Brain microvascular endothelial cell (primary cell): Measurements from ENCODE around the gene APP.

Experiments
- DNase-seq: peaks from one replicate; pipeline ENCODE4 v3.0.0-alpha.2; 2020
- H3K27ac ChIP-seq: fragments of 250-450 bp; sonication (Bioruptor Pico); 2 replicates; pipeline ENCODE4 v1.5.1; 2020; ENCODE audit warnings: mild to moderate bottlenecking, moderate library complexity
- H3K27me3 ChIP-seq: fragments of 250-450 bp; sonication (Bioruptor Pico); replicated peaks from 2 replicates; pipeline ENCODE4 v1.5.1; 2020; ENCODE audit warnings: mild to moderate bottlenecking
- H3K36me3 ChIP-seq: fragments of 250-450 bp; sonication (Bioruptor Pico); replicated peaks from 2 replicates; pipeline ENCODE4 v1.5.1; 2020; ENCODE audit warnings: mild to moderate bottlenecking
- H3K4me3 ChIP-seq: 2 replicates; pipeline ENCODE4 v1.5.1; 2011; ENCODE audit warnings: low read depth, mild to moderate bottlenecking, control low read depth, low read length, moderate library complexity
- CTCF ChIP-seq: IDR thresholded peaks from 2 replicates; pipeline ENCODE4 v1.5.1; 2011; ENCODE audit warnings: low read depth, mild to moderate bottlenecking, moderate library complexity, low read length, control low read depth, inconsistent platforms; ENCODE audit errors: missing control alignments
- in situ Hi-C: cut with HindIII; loops from 2 replicates; pipeline ENCODE4 v1.10.0; 2017; ENCODE audit warnings: low sequenced_read_pairs, low pct_ligation_motif_present

Gene APP

GRCh38 chr21:25842925-25843324 is 327.6 kb downstream of the APP start:
- DNase-seq: no peak
- Histone ChIP-seq H3K36me3 (no peaks in the 10 kb centered on the region), H3K4me3 (no peak overlapping the region), H3K27me3 (no peaks in the 10 kb centered on the region), H3K27ac (no peak overlapping the region)
- TF ChIP-seq CTCF: no peak
- in situ Hi-C loops: no loop called here

GRCh38 chr21:25838809-25839208 is 331.8 kb downstream of the APP start:
- Histone ChIP-seq H3K36me3 (no peaks in the 10 kb centered on the region), H3K4me3 (no peak overlapping the region), H3K27me3 (no peaks in the 10 kb centered on the region), H3K27ac (no peak overlapping the region)
- in situ Hi-C loops: no loop called here
- no peak for DNase-seq
- TF ChIP-seq CTCF: no peak

- TF ChIP-seq CTCF: no peak
- peak; percentile 62 for DNase-seq
- Histone ChIP-seq H3K27me3 (no peaks in the 10 kb centered on the region), H3K4me3 (no peak overlapping the region), H3K27ac (no peak overlapping the region), H3K36me3 (no peaks in the 10 kb centered on the region)
- in situ Hi-C loops: no loop called here
Observed at GRCh38 chr21:25837533-25838265, 332.9 kb downstream of the APP start.

GRCh38 chr21:25836396-25836795 is 334.2 kb downstream of the APP start:
- no peak for DNase-seq
- in situ Hi-C loops: no loop called here
- Histone ChIP-seq H3K27me3 (no peaks in the 10 kb centered on the region), H3K4me3 (no peak overlapping the region), H3K27ac (no peak overlapping the region), H3K36me3 (no peaks in the 10 kb centered on the region)
- TF ChIP-seq CTCF: no peak

GRCh38 chr21:25834381-25834780 is 336.2 kb downstream of the APP start:
- Histone ChIP-seq H3K27ac (no peak overlapping the region), H3K27me3 (no peaks in the 10 kb centered on the region), H3K36me3 (no peaks in the 10 kb centered on the region), H3K4me3 (no peak overlapping the region)
- in situ Hi-C loops: no loop called here
- no peak for TF ChIP-seq CTCF
- no peak for DNase-seq
